Measurements from ENCODE around the gene PTOV1. TPM values are rescaled to one million over a fixed set of nuclear protein-coding genes. Genes with fewer than 3 reads are reported as not detected.

Gene PTOV1
- total RNA-seq, 3 donors from 2014 or later, result 92.8 to 171 (median 107) TPM

DNA sequence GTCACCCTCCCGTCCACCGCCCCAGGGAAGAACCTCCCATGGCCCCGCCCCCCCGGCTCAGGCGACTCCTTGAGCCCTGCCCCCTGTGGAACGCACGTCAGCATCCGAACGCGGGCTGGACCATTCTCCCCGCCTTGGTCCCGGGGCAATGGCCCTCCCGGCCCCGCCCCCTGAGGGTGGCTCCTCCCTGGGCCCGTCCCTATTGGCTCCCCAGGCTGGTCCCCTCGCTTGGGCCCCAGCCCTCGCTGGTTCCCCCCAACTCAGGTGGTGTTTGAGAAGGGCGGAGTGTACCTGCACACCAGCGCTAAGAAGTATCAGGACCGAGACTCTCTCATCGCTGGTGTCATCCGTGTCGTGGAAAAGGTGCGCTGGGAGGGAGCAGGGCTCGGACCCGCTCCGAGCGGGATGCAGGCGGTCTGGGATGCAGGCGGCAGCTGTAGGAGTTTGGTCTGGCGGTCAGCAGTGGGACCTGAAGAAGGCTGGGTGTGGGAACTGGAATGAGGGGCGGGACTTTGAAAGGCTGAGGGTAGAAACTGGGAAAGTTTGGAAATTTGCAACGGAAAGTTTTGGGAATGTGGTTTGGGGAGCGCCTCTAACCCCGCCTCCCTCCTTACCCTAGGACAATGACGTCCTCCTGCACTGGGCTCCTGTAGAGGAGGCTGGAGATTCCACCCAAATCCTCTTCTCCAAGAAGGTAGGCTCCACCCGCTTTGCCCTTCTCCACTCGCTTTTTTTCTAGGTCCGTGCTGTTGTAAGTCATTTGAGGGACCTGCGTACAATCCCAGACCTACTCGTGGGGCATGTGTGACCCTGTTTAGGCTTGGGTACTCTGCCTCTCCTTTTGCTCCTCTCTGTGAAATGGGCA is 27.2 kb downstream of the PTOV1 start:
- H3K9me3 ChIP-seq, result no peaks in the 10 kb centered on the region
- intact Hi-C loops (cut with DNase I, micrococcal nuclease), result no loop called here

DNA sequence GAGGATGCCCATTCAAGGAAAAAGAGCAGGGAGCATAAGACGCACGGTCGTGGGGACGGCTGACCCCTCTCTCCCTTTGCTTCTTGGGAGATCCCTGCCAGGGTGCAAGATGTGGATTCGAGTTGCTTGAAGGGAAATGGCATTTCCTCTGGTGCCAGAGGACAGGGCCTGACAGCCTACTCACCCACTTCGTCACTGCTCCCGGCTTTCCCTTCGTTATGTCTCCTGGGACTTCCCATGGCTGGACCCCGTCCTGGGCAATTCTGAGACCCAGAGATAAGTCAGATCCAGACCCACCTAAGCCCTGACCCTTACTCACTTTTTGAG is 27.7 kb downstream of the PTOV1 start:
- H3K4me3 ChIP-seq, result no peak overlapping the region
- peak in 1 of 3 donors; percentile 18 for DNase-seq
- peaks cover 19% of the 10 kb centered on the region for H3K4me1 ChIP-seq (ENCODE audit: low read depth)
- H3K9me3 ChIP-seq, result no peaks in the 10 kb centered on the region
- no peak for ATAC-seq
- intact Hi-C loops (cut with DNase I, micrococcal nuclease), result no loop called here
- TF ChIP-seq, protein P1, sequence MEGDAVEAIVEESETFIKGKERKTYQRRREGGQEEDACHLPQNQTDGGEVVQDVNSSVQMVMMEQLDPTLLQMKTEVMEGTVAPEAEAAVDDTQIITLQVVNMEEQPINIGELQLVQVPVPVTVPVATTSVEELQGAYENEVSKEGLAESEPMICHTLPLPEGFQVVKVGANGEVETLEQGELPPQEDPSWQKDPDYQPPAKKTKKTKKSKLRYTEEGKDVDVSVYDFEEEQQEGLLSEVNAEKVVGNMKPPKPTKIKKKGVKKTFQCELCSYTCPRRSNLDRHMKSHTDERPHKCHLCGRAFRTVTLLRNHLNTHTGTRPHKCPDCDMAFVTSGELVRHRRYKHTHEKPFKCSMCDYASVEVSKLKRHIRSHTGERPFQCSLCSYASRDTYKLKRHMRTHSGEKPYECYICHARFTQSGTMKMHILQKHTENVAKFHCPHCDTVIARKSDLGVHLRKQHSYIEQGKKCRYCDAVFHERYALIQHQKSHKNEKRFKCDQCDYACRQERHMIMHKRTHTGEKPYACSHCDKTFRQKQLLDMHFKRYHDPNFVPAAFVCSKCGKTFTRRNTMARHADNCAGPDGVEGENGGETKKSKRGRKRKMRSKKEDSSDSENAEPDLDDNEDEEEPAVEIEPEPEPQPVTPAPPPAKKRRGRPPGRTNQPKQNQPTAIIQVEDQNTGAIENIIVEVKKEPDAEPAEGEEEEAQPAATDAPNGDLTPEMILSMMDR (IDR thresholded peaks at IDR 0.05), result no peak
- peaks cover 10% of the 10 kb centered on the region for H3K36me3 ChIP-seq (ENCODE audit: low read depth)

More for the DNA sequence above, 27.2 kb downstream of the PTOV1 start:
- ATAC-seq (peak; percentile 77), DNase-seq (peak; percentile 98 to 99 (median 99))
- Histone ChIP-seq H3K4me3 (peak overlapping the region; percentile 92), H3K36me3 (ENCODE audit: low read depth) (peaks cover 9% of the 10 kb centered on the region), H3K4me1 (ENCODE audit: low read depth) (peaks cover 19% of the 10 kb centered on the region)
- TF ChIP-seq, protein P1 (IDR thresholded peaks at IDR 0.05), result no peak

DNA sequence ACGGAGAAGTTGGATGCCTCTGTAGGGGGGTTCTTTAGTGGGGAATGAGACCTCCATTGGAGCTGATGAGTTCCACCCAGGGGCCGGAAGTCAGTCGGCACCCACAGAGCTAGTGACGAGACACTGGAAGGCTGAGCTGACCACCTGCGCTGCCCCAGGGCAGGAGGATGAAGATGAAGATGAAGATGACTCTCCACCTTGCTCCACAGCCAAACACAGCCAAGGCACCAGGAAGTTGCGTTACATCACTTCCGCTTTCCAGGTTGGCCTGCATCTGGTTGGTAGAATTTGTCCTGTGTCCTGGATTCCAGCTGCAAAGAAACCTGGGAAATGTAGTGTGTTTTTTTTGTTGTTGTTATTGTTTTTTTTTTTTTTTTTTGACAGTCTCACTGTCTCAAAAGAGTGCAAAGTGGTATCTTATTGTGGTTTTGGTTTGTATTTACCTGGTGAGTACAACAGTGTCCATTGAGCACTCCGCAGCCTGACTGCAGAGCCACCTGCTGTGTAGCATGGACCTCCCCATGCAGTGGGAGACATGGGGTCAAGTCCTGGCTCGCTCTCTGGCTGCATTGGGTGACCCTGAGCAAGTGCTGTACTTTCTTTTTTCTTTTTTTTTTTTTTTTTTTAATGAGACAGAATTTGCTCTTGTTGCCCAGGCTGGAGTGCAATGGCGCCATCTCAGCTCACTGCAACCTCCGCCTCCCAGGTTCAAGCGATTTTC is 28.4 kb downstream of the PTOV1 start:
- H3K4me1 ChIP-seq (ENCODE audit: low read depth), result peaks cover 19% of the 10 kb centered on the region
- TF ChIP-seq, protein P1 (IDR thresholded peaks at IDR 0.05), result no peak
- intact Hi-C loops (cut with DNase I, micrococcal nuclease), result no loop called here
- no peaks in the 10 kb centered on the region for H3K9me3 ChIP-seq
- DNase-seq (peak in 1 of 3 donors; percentile 18), ATAC-seq (no peak)
- H3K4me3 ChIP-seq, result no peak overlapping the region
- H3K36me3 ChIP-seq (ENCODE audit: low read depth), result peaks cover 10% of the 10 kb centered on the region

DNA sequence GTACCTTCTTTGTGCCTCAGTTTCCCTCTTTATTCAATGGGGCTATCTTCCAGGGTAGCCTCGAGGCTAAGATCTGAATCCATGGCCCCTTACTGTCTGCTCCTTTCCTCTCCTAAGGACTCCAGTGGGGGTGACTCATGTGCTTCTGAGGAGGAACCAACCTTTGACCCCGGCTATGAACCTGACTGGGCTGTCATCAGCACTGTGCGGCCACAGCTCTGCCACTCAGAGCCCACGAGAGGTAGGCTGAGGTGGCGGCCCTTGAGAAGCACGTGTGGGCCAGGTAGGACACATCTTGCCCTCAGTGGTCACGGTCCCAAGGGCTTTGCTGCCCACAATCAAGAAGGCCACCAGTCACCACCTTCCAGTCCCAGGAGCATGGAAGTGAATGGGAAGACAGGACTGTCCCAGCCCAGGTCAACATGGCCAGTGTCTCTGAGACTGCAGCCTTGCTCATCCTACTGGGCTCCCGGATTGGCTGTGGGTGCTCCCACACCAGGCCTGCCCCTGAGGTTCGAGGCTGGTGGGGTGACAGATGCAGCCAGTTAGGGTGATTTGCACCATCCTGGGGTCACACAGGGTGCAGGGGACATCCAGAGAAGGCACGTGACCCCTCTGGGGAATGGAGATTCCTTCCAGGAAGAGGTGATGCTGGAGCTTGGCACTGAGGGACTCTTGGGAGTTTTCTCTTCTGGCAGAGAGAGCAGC is 29.4 kb downstream of the PTOV1 start:
- H3K4me1 ChIP-seq (ENCODE audit: low read depth), result peaks cover 15% of the 10 kb centered on the region
- intact Hi-C loops (cut with DNase I, micrococcal nuclease), result no loop called here
- peaks cover 10% of the 10 kb centered on the region for H3K36me3 ChIP-seq (ENCODE audit: low read depth)
- DNase-seq (peak in 1 of 3 donors; percentile 19), ATAC-seq (no peak)
- H3K9me3 ChIP-seq, result no peaks in the 10 kb centered on the region
- TF ChIP-seq, protein P1 (IDR thresholded peaks at IDR 0.05), result no peak
- H3K4me3 ChIP-seq, result no peak overlapping the region

DNA sequence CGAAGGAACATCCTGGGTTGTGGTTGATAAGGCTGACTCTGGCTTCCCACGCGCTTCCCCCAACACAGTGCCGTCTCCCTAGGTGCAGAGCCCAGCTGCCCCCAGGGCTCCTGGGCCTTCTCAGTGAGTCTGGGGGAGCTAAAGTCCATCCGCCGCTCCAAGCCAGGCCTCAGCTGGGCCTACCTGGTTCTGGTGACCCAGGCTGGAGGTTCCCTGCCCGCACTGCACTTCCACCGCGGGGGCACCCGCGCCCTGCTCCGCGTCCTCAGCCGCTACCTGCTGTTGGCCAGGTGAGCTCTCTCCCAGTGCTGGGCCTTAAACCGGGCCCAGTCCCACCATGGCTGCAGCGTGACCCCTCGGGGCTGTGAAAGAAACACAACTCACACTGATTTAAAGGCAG is 30.2 kb downstream of the PTOV1 start:
- ATAC-seq (no peak), DNase-seq (no peak)
- intact Hi-C loops (cut with DNase I, micrococcal nuclease), result no loop called here
- H3K36me3 ChIP-seq (ENCODE audit: low read depth), result peaks cover 10% of the 10 kb centered on the region
- no peak overlapping the region for H3K4me3 ChIP-seq
- H3K9me3 ChIP-seq, result no peaks in the 10 kb centered on the region
- TF ChIP-seq, protein P1 (IDR thresholded peaks at IDR 0.05), result no peak
- peaks cover 10% of the 10 kb centered on the region for H3K4me1 ChIP-seq (ENCODE audit: low read depth)

Data from mucosa of descending colon (tissue), 3 donors.